ENCODE measurements around the gene POLG.

- TF ChIP-seq, protein P1, sequence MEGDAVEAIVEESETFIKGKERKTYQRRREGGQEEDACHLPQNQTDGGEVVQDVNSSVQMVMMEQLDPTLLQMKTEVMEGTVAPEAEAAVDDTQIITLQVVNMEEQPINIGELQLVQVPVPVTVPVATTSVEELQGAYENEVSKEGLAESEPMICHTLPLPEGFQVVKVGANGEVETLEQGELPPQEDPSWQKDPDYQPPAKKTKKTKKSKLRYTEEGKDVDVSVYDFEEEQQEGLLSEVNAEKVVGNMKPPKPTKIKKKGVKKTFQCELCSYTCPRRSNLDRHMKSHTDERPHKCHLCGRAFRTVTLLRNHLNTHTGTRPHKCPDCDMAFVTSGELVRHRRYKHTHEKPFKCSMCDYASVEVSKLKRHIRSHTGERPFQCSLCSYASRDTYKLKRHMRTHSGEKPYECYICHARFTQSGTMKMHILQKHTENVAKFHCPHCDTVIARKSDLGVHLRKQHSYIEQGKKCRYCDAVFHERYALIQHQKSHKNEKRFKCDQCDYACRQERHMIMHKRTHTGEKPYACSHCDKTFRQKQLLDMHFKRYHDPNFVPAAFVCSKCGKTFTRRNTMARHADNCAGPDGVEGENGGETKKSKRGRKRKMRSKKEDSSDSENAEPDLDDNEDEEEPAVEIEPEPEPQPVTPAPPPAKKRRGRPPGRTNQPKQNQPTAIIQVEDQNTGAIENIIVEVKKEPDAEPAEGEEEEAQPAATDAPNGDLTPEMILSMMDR (IDR thresholded peaks at IDR 0.05) = no peak
- TF ChIP-seq POLR2AphosphoS5 (IDR thresholded peaks at IDR 0.05; ENCODE audit: insufficient read depth in 1 of 2, low read depth in 1 of 2) = no peak
Observed at GRCh38 chr15:89283201-89283600, 51.4 kb downstream of the POLG start.
